Activated naive CD8-positive, alpha-beta T cell (primary cell): ENCODE measurements around the gene PEAR1.

Experiments
- H3K27ac Mint-ChIP-seq: one replicate; pipeline ENCODE4 v1.8.0; 2021; ENCODE audit warnings: mixed read lengths
- H3K27me3 Mint-ChIP-seq: one replicate; pipeline ENCODE4 v1.8.0; 2021; ENCODE audit warnings: mixed read lengths
- H3K36me3 Mint-ChIP-seq: one replicate; pipeline ENCODE4 v1.8.0; 2021; ENCODE audit warnings: mixed read lengths
- H3K4me1 Mint-ChIP-seq: one replicate; pipeline ENCODE4 v1.8.0; 2021; ENCODE audit warnings: low read depth, mixed read lengths
- H3K4me3 Mint-ChIP-seq: one replicate; pipeline ENCODE4 v1.8.0; 2021; ENCODE audit warnings: mild to moderate bottlenecking, mixed read lengths
- H3K9me3 Mint-ChIP-seq: one replicate; pipeline ENCODE4 v1.8.0; 2021; ENCODE audit warnings: low read depth, mixed read lengths

The PEAR1 gene

DNA sequence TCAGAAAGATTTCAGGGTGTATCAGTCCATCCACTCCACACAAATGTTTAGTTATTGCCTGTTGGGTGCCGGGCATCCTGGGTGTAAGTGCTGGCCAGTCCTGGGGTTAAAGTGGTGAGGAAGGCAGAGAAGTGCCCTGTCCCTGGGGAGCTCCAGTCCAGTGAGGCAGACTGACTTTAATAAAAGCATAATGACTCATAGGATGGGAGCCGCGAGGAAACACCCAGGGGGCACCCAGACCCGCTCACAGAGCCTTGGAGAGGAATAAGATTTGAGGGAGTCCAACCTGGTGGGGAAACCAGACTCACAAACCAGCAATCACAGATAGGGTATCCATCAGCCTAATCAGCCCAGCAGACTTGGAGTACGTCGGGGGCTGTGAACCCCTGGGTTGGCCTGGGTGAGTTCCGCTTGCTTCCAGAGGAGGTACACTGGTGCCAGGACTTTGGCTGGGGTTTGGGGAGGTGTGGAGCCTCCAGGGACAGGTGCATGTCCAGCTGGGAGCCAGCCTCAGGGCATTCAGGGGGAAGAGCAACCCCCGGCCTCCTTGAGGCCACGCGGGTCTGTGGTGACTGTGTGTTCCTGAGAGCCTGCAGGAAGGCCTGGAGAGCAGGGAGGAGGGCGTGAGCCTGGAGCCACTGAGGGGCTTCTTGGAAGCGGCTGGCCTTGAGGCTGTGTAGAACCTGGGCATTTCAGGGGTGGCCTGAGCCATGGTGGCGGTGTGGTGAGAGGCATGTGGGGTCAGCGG lies 3.7 kb downstream of the PEAR1 start:
- peaks cover 16% of the 10 kb centered on the region for H3K4me1 Mint-ChIP-seq
- no peak overlapping the region for H3K4me3 Mint-ChIP-seq
- no peaks in the 10 kb centered on the region for H3K36me3 Mint-ChIP-seq
- H3K9me3 Mint-ChIP-seq = no peaks in the 10 kb centered on the region
- no peak overlapping the region for H3K27ac Mint-ChIP-seq
- H3K27me3 Mint-ChIP-seq = peaks cover 7% of the 10 kb centered on the region

DNA sequence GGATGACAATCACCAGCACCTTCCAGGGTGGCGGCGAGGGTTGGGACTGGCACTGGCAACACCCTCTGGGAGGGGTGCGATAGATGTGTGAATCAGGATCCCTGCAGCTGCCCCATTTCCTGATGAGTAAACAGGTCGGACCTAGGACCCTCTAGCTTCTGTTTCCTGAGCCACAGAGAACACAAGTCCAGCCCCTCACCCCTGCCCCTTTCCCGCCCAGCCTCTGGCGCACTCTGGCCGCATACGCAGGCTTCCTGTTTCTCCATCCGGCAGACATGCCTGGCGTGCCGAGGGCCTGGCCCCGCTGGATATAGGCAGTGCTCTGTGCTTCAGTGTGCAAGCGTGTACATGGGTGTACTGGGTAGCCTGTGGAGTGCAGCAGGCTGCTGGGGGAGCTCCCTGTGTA lies 4.6 kb downstream of the PEAR1 start:
- Mint-ChIP-seq H3K4me3 (no peak overlapping the region), H3K27me3 (peaks cover 7% of the 10 kb centered on the region), H3K36me3 (no peaks in the 10 kb centered on the region), H3K9me3 (no peaks in the 10 kb centered on the region), H3K4me1 (peaks cover 12% of the 10 kb centered on the region), H3K27ac (no peak overlapping the region)

DNA sequence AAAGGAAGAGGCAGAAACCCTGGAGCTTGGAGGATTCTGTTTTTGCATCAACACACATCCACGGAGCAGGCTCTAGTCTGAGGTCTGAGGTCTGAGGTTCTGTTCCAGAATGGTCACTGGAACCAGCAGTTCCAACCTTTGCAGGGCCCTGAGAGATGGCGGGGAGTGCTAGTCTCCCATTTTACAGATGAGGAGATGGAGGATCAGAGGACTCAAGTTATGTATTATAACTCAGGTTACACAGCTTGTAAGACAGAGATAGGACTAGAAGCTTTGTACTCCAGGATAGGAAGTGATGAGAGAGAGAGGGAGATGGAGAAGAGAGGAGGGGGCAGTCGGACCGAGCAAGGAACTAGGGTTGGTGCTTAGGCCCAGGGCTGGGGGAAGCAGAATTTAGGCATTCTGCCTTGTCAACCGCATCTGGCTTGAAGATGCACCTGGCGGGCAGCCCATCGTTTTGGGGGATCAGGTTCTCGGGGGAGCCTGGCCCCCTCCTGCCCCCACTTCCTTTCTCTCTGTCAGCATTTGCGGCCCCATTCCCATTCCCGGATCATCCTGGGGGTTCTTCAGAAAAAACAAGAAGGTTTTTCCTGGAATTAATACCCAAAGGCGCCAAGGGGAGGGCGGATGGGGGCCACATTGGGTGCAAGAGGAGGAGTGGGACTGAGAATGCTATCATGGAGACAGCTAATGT lies 5.6 kb downstream of the PEAR1 start:
- Mint-ChIP-seq H3K4me1 (peaks cover 9% of the 10 kb centered on the region), H3K9me3 (no peaks in the 10 kb centered on the region), H3K36me3 (no peaks in the 10 kb centered on the region), H3K27me3 (peaks cover 4% of the 10 kb centered on the region), H3K4me3 (no peak overlapping the region), H3K27ac (no peak overlapping the region)

DNA sequence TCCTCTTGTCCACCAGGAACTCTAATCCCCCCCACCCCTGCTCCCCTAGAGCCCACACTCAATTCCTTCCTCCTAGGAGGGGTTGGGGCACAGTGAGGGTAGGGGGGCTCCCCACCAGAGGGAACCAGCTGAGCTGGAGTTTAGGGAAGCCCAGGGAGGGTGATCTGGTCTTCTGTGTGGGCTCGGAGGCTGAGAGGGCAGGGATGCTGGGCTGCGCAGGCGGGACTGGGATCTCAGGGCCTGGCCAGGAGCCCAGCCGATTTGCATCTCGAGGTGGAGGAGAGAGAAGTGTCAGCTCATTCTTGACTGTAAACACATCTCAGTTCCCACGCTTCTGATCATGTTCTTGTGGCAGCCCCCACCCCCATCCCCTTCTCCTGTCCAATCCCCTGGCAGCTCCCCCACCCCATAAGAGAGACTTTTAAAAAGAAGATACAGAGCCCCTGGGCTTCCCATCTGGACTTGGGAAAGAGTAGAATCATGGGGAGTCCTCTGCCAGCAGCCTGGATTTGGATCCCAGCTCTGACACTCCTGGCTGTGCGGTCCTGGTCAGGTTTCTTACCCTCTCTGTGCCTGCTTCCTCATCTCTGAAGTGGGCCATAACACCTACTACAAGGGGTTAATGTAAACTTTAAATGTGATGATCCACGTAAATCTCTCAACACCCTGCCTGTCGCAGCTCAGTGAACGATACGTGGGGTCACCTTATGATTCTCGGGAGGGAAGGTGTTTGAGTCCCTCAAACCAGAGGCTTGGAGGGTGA lies 6.6 kb downstream of the PEAR1 start:
- H3K4me3 Mint-ChIP-seq = no peak overlapping the region
- H3K36me3 Mint-ChIP-seq = no peaks in the 10 kb centered on the region
- H3K4me1 Mint-ChIP-seq = peaks cover 8% of the 10 kb centered on the region

DNA sequence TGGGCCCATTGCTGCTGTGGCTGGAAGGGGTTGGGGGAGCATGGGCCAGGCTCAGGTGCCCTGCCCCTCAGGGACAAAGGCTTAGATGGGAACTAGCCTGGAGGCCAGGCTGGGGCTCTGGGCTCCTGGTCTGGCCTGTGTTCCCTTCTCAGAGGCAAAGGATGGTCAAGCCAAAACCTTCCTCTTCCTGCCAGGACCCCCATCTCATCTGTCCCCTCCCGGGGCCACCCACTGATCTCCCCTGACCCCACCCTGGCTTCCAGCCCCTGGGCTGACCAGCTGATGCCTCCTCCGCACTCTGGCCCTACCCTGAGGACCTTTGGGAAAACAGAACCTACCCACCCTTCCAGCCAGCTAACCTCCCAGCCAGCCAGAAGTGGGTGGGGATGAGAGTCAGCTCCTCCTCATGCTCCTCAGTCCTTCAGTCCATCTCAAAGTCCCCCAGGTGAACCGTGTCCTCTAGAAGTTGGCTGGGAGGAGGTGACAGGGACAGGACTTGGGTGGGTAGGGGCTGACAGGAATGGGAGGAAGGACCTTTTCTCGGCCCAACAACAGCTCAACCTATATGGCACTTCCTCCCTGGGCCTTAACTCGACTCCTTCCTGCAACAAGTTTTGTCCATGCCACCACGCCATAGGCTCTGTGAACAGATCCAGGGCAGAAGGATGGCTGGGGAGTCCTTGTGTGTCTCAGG lies 7.5 kb downstream of the PEAR1 start:
- no peaks in the 10 kb centered on the region for H3K9me3 Mint-ChIP-seq

More for the DNA sequence above, 6.6 kb downstream of the PEAR1 start:
- Mint-ChIP-seq H3K27me3 (peaks cover 2% of the 10 kb centered on the region), H3K27ac (no peak overlapping the region), H3K9me3 (no peaks in the 10 kb centered on the region)

DNA sequence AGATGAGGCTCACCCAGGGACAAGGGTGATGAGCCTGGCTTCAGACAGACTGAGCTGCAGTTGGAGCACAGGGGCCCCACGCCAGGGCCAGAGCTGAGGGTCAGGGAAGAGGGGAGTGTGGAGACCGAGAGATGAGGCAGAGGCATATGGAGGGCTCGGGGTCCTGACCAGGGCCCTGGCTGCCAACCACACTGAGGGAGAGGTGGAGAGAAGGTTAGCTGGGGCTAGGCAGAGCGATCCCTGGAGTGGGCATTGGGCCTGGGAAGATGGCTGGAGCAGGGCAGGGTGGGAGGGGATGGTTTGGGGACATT lies 8.0 kb downstream of the PEAR1 start:
- Mint-ChIP-seq H3K4me1 (peaks cover 8% of the 10 kb centered on the region), H3K9me3 (no peaks in the 10 kb centered on the region), H3K27me3 (peaks cover 1% of the 10 kb centered on the region), H3K27ac (no peak overlapping the region), H3K36me3 (no peaks in the 10 kb centered on the region), H3K4me3 (no peak overlapping the region)

More for the DNA sequence above, 7.5 kb downstream of the PEAR1 start:
- Mint-ChIP-seq H3K27ac (no peak overlapping the region), H3K4me1 (peaks cover 8% of the 10 kb centered on the region), H3K27me3 (peaks cover 1% of the 10 kb centered on the region), H3K36me3 (no peaks in the 10 kb centered on the region), H3K4me3 (no peak overlapping the region)

DNA sequence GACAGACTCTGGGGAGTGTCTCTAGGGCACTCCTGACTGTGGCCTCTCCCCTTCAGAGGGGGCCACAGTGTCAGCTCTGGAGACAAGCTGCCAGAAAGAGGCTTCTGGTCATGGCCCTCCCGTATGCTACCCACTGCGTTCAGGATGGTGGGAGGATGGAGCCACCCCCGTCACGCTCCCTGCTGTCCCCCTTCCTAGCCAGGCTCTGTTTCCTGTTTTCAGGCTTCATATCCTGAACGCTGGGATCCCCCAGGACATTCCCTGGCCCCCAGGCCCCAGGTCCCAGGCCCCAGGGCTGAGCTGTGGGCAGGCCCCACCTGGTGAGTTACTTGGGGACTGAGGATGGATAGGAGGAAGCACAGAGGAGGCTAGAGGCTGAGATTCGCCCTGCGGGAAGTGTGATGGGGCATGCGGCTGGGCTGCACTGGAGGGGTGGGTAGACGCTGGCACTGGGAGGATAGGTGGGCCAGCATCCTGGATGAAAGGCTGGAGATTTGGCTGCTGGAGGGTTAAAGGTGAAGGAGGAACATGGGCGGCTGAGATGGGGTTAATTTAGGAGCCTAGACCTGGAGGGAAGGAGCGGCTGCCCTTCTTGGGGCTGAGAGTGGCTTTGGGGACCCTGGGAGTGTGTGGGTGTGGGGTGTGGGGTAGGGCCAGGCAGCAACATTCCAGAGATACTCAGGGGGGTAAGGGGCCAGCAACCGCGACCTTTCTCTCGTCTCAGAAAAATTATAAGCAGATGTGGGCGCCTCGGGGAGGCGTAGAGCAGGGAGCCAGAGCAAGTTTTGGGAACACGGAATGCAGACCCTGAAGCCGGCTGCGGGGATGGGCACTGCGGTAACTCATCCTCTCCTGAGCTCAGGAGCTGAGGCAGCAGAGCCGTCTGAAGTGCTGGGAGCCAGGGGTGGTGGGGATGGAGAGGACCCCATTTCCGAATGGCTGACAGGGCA lies 8.7 kb downstream of the PEAR1 start:
- peaks cover 1% of the 10 kb centered on the region for H3K27me3 Mint-ChIP-seq
- no peaks in the 10 kb centered on the region for H3K9me3 Mint-ChIP-seq
- no peaks in the 10 kb centered on the region for H3K36me3 Mint-ChIP-seq
- H3K27ac Mint-ChIP-seq = no peak overlapping the region
- H3K4me1 Mint-ChIP-seq = peaks cover 8% of the 10 kb centered on the region
- no peak overlapping the region for H3K4me3 Mint-ChIP-seq

DNA sequence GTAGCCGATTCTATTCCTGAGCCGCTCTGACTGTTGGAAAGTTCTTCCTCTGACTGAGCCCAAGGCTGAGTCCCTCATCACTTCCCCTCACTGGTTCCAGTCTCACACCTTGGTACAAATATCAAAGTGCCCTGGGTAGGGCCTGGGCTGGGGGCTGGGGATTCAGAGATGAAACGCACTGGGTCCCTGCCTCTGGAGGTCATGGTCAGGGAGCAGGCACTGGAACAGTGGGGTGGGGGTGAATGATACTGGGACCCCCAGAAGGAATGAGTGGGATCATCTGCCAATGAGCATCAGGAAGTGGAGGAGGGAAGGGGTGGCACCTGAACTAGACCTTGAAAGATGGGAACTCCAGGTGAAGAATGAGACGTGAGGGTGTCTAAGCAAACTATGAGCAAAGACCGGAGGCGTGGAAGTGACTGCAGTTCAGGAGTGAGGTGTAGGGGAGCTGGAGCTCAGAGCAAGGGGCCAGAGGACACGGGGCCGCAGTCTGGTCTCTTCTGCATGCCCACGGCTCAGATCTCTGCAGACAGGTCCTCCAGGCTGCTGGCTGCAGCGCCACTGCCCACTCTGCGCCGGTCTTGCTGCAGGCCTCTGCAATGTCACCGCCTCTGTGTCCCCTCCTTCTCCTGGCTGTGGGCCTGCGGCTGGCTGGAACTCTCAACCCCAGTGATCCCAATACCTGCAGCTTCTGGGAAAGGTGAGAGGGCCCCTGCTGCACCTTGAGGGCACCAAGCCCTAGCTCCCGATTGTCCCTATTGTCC lies 10.0 kb downstream of the PEAR1 start:
- no peaks in the 10 kb centered on the region for H3K36me3 Mint-ChIP-seq
- no peaks in the 10 kb centered on the region for H3K9me3 Mint-ChIP-seq
- H3K4me3 Mint-ChIP-seq = no peak overlapping the region
- H3K27ac Mint-ChIP-seq = no peak overlapping the region
- H3K27me3 Mint-ChIP-seq = peaks cover 1% of the 10 kb centered on the region
- peaks cover 2% of the 10 kb centered on the region for H3K4me1 Mint-ChIP-seq

DNA sequence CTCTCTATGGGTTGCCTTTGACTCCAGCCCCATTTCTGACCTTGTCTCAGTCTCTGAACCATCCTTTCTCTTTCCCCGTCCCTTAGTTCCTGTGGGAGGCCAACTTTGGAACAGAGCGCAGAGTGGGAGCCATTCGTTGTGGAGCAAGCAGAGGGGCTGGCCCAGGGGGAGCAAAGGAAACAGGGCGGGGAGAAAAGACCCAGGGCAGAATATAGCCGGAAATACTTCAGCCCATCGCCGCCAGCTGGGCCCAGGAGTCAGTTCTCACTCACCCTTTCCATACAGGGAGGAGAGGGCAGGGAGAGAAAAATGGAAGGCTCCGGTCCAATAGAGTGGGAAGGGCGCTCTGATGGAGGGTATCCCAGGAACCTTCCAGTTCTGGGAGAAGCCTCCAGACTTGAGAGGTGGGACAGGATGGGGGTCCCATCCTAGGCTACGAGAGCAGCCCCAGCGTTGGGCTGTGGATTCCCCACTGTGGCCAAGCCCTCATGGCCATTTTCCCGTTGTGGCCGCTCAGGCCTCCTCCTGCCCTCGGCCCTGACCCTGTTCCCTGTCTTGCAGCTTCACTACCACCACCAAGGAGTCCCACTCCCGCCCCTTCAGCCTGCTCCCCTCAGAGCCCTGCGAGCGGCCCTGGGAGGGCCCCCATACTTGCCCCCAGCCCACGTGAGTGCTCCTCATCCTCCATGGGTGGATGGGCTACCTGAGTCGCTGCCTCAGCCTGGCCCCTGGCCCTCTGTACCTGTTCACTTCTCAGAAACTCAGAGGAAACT lies 10.9 kb downstream of the PEAR1 start:
- H3K4me1 Mint-ChIP-seq = no peaks in the 10 kb centered on the region
- H3K9me3 Mint-ChIP-seq = no peaks in the 10 kb centered on the region
- no peaks in the 10 kb centered on the region for H3K36me3 Mint-ChIP-seq
- no peak overlapping the region for H3K27ac Mint-ChIP-seq
- H3K27me3 Mint-ChIP-seq = no peaks in the 10 kb centered on the region
- H3K4me3 Mint-ChIP-seq = no peak overlapping the region

DNA sequence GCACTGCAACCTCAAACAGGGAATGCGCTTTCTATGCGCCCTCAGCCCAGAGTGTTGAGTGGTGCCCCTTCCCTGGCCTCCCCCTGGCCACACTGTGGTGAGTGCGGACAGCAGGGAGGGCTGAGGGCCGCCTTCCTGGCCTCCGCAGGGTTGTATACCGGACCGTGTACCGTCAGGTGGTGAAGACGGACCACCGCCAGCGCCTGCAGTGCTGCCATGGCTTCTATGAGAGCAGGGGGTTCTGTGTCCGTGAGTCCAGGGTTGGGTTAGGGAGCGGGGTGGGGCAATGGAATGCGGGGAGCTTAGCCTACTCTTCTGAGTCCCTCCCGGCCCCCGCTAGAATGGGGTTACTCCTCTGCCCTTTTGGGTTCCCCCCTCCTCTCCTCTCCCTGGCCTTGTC lies 11.7 kb downstream of the PEAR1 start:
- Mint-ChIP-seq H3K27ac (no peak overlapping the region), H3K9me3 (no peaks in the 10 kb centered on the region), H3K4me3 (no peak overlapping the region), H3K27me3 (no peaks in the 10 kb centered on the region), H3K4me1 (no peaks in the 10 kb centered on the region), H3K36me3 (no peaks in the 10 kb centered on the region)

DNA sequence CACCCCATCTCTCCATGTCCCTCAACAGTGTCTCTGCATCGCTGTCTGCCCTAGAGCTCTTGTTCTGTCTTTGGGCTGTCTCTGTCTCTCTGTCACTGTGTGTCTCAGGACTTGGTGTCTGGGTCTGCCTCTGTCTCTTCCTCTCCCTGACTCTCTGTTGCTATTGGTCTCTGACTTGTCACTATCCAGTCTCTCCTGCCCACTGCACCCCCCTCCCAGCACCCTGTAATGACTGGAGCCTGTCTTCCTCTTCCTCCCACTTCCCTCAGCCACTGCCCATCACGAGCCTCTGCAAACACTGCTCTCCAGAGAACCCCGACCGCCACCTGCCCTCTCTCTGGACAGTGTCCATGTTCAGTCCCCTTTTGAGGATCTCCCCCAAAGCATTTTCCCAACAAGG lies 12.1 kb downstream of the PEAR1 start:
- H3K27ac Mint-ChIP-seq = no peak overlapping the region
- no peaks in the 10 kb centered on the region for H3K27me3 Mint-ChIP-seq
- H3K36me3 Mint-ChIP-seq = no peaks in the 10 kb centered on the region
- no peaks in the 10 kb centered on the region for H3K4me1 Mint-ChIP-seq
- no peak overlapping the region for H3K4me3 Mint-ChIP-seq
- H3K9me3 Mint-ChIP-seq = no peaks in the 10 kb centered on the region

DNA sequence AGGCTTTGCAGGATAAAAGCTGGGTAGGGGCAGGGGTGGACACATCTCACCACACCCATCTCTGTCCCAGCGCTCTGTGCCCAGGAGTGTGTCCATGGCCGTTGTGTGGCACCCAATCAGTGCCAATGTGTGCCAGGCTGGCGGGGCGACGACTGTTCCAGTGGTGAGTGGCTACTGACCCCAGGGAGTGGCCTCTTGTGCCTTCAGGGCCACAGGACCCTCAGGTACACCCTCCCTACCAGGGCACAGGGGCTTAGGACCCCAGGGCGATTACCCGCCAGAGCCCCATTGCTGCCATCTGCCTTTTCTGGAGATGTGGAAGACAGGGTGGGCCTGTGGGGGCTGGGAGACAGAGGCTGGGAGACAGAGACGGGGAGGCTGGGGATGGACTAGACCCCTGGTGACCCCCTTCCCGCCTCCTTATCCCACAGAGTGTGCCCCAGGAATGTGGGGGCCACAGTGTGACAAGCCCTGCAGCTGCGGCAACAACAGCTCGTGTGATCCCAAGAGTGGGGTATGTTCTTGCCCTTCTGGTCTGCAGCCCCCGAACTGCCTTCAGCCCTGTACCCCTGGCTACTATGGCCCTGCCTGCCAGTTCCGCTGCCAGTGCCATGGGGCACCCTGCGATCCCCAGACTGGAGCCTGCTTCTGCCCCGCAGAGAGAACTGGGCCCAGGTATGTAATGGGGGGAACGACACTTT lies 12.8 kb downstream of the PEAR1 start:
- H3K4me1 Mint-ChIP-seq = no peaks in the 10 kb centered on the region
- no peaks in the 10 kb centered on the region for H3K36me3 Mint-ChIP-seq
- no peaks in the 10 kb centered on the region for H3K27me3 Mint-ChIP-seq
- no peaks in the 10 kb centered on the region for H3K9me3 Mint-ChIP-seq
- no peak overlapping the region for H3K27ac Mint-ChIP-seq
- H3K4me3 Mint-ChIP-seq = no peak overlapping the region
